CD4-positive, alpha-beta T cell treated with Interleukin-10 for 1 hour (primary cell): Measurements from ENCODE around the gene ST6GALNAC2.
A peak's percentile ranks its signal among the peaks of the same experiment; 100 is the strongest.

Experiments
- DNase-seq: peaks from one replicate; pipeline ENCODE4 v3.0.0-alpha.2; 2020

Gene ST6GALNAC2

GRCh38 chr17:76553178-76553908 is 32.3 kb downstream of the ST6GALNAC2 start:
- DNase-seq = no peak

DNA sequence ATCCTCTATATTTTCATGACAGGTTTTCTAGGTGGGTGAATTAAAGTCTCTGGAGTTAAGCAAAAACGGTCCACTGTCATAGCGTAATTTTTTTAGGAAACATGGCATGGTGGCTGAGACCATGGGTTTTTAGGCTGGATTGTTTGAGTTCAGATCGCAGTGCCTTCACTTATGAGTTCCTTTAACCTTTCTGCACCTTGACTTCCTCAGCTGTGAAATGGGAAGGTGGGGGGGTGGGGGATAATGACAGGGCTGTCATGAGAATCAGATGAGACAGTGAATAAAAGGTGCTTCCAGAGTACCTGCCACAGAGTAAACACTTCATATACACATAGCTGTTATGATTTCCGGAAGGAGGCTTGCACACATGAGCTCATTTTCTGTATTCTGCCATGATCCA is 34.0 kb downstream of the ST6GALNAC2 start:
- no peak for DNase-seq

DNA sequence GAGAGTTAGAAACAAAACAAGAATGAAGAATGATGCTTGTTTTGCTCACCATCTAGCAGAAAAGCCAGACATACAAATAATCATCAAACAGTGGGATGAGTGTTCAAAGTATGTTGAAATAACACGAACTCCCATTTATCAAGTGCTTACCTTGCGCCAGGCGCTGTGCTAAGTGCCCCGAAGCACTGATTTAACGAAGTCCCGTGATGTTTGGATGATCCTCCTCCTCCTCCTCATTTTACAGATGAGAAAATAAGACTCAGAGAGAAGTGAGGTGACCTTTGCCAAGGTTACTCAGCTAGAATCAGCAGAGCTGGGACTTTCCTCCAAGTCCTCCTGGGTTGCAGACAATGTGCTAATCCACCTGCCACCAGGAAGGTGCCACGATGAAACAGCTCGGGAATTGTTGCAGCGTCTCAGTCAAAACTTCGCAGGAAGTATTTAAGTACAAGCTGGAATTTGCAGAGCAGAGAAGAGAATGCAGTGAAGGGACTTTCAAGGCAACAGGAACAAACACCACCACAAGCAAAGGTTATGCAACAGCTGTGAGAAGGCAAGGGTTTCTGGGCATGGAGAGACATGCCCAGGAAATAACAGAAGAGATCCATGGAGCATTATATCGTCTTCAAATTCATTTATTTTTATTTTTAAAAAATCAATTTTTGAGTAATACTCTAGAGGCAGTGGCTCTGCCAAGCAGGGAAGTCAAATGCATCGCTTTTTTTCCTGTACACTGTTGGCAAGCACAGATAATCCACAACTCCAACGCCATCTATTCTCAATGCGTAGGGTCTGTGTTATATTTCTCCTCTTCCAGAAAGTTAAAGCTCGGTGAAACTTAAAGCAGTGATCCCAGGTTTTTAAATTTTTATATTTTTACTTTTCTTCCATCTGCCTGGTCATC is 34.7 kb downstream of the ST6GALNAC2 start:
- DNase-seq = no peak

- DNase-seq = no peak
These were observed 36.1 kb downstream of the ST6GALNAC2 start for GRCh38 chr17:76549539-76549938.

DNA sequence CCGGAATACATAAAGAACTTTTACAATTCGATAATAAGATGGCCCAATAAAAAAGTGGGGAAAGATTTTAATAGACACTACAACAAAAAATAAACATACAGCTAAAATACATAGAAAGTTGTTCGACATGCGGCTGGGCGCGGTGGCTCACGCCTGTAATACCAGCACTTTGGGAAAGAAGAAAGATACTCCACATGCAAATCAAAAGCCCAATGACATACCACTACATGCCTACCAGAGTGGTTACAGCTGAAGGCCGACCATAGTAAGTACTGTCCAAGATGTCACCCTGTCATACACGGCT is 36.5 kb downstream of the ST6GALNAC2 start:
- no peak for DNase-seq

DNA sequence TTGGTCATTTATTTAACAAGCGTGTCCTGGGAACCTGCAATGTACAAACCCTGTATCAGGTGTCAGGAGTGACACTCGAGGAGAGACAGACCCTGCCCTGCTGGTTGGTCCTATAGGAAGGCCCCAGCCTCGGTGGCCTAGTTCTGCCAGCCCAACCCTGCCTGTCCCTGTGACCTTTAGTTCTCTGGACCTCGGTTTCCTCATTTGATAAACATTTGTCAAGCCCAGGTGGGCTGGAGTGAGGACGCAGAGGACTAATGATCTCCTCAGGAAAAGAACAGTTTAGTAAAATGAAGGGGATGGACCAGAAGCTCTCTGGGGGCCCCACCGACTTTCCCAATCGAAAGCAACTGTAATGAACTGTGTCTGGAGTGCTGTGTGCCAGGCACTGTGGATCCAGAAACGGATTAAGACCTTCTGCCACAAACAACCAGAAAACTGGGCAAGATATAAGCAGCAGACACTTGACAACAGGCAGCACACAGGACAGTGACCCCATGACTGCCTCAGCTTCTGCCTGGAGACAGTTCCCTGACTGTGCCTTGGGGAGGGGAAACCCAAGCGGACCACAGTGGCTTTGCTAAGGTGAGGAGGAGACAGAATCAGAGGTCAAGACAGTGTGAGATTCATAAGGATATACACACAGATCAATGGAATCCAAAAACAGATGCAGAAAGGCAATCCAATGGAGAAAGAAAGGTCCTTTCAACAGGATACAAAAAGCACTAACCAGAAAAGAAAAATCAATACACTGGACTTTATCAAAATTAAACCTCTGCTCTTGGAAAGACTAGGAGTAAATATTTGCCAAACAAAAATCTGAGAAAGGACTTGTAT is 37.1 kb downstream of the ST6GALNAC2 start:
- no peak for DNase-seq

DNA sequence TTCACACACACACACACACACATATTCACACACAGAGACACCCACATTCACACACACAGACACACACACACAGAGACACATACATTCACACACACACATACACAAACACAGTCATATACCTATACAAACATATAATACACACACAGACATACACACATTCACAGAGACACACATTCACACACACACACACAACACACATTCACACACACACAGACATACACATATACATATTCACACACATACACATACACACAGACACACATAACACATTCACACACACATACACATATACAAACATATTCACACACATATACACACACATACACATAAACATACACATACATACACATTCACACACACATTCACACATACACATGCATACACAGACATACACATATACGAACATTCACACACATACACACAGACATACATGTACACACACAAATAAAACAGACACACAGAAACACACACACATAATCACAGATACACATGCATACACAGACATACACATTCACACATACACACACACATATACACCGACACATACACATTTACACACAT is 37.9 kb downstream of the ST6GALNAC2 start:
- no peak for DNase-seq

DNA sequence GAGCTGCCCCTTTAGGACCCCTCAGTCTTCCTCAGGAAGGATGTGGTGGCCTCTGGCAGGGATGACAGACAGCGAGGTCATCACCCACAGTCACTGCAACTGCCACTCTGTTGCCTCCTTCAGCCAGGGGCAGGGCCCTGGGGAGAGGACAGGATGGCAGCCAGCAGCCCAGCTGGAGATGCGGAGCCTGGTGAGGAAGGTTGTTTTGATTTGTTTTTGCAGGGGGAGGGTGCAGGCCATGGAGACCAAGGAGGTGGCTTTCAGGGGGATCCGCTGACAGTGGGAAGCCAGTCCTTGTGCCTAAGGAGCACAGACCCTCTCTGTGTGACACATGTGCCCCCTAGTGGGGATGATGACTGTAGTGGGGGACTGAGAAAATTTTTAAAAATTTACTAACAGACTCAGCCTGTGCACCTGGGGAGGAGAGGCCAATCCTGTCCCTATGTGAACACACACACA is 38.4 kb downstream of the ST6GALNAC2 start:
- DNase-seq = peak; percentile 75

- no peak for DNase-seq
These were observed 39.0 kb downstream of the ST6GALNAC2 start for GRCh38 chr17:76546556-76547182.

- DNase-seq = no peak
These were observed 39.6 kb downstream of the ST6GALNAC2 start for GRCh38 chr17:76545918-76546555.

GRCh38 chr17:76544546-76545365 is 40.9 kb downstream of the ST6GALNAC2 start:
- DNase-seq = no peak

- DNase-seq = no peak
These were observed 41.7 kb downstream of the ST6GALNAC2 start for GRCh38 chr17:76543826-76544545.

DNA sequence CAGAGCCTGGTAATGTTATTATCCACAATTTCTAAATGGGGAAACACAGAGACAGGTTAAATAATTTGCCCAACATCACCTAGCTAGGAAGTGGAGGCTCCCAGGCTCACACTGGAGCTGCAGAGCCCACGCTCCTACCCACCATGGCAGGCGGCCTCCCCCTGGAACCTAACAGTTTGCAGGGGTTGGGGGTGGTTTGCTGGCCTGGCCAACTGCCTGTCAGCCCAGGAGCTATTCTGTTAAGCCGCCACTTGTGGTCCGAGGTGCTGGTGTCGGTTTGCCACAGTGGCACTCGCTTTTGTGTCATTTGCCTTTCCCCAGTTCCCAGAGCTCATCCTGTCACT is 42.2 kb downstream of the ST6GALNAC2 start:
- DNase-seq = no peak

- no peak for DNase-seq
These were observed 42.7 kb downstream of the ST6GALNAC2 start for GRCh38 chr17:76542984-76543383.

- DNase-seq = no peak
These were observed 43.1 kb downstream of the ST6GALNAC2 start for GRCh38 chr17:76542566-76542971.

- no peak for DNase-seq
These were observed 43.8 kb downstream of the ST6GALNAC2 start for GRCh38 chr17:76541739-76542454.

DNA sequence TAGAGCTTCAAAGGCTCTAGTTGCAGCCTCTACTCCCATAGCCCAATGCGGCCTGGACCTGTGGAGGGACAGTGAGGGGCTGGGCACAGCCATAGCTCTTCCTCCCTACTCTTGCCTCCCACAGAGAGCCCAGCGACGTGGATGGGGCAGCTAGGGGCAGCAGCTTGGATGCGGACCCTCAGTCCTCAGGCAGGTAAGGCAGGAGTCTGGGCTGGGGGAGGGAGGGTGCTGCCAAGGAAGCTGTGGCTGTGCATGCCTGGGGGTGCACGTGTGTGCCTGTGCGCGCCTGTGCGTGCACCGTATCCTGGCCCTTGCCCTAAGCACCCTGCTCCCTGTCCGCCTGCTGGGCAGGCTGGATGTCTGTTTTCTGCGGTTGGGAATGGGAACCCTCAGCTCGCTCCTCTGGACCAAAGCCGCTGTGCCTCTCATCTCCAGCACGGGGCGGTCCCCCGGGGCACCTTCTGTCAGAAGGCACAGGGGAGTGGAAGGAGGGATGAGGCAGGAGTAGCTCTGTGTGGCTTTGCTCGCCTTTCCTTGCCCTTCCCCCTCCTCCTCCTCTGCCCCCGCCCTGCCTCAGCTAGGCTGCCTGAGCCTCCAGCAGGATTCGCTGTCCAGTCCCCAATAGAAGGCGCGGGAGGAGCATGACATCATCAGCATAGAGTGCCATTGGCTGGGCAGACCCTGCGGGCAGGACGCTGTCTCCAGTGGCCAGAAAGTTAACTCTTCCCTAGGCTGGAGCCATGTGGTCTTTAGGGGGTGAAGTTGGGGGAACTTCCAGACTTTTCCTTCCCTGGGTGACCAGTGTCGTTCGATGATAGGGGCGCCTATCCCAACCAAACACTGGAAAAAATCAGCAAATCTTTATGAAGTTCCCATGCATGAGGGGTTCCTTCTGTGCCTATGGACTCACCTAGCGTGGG is 45.0 kb downstream of the ST6GALNAC2 start:
- DNase-seq = no peak

DNA sequence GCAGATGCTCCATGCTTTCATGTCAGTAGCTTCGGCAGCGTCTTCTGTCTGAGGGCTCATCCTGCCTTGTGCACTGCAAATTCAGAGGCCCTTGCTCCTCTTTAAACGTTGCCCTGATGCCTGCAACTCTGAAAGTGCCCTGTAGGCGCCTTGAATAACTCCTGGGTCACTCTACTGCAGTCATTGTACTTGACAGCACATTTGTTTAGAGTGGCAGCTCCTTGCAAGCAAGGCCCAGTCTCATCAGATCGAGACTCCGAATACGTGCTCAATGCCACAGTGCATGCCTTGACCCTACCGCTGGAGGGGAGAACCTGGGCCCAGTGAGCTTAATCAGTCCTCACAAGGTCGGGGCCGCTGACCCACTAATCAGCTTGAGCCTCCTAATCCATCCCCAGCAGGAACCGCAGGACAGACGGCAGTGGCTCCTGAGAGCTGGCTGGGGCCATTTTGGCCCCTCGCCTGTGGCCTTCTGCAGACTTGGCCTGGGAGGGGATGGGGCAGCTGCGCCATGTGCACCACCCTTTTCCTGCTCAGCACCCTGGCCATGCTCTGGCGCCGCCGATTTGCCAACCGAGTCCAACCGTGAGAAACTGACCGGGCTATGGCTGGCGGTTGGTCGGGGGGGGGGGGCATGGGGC is 45.9 kb downstream of the ST6GALNAC2 start, which contains the start of gene PRCD:
Gene PRCD (plus strand): TSS at position 414 of the 641 bp plus-strand sequence. CDS start 98 bp downstream, at position 512.
- no peak for DNase-seq
